Coronary artery (tissue), 2 donors: Measurements from ENCODE around the gene TXNDC12.
A peak's percentile ranks its signal among the peaks of the same experiment; 100 is the strongest.
"Not testable (repeated sequence)": the region's sequence is repeated elsewhere in the genome, so short reads cannot be mapped to it uniquely, and the experiment has no call there.

Experiments used
- DNase-seq: peaks from one replicate; pipeline ENCODE4 v3.0.0-alpha.2; 2017; ENCODE audit warnings: low spot score
- H3K27ac ChIP-seq, 2 donors: fragments of 200-600 bp; sonication (generic); one replicate each; pipeline ENCODE4 v1.5.1; 2016 to 2019
- H3K4me3 ChIP-seq: fragments of 200-600 bp; sonication (generic); 2 replicates; pipeline ENCODE4 v1.5.1; 2016; ENCODE audit warnings: mild to moderate bottlenecking, moderate library complexity
- TF ChIP-seq, protein P1 (sequence below): fragments of 200-600 bp; sonication (generic); IDR thresholded peaks from one replicate; pipeline ENCODE4 v1.5.1; 2019; ENCODE audit warnings: antibody characterized with exemption

The TXNDC12 gene

DNA sequence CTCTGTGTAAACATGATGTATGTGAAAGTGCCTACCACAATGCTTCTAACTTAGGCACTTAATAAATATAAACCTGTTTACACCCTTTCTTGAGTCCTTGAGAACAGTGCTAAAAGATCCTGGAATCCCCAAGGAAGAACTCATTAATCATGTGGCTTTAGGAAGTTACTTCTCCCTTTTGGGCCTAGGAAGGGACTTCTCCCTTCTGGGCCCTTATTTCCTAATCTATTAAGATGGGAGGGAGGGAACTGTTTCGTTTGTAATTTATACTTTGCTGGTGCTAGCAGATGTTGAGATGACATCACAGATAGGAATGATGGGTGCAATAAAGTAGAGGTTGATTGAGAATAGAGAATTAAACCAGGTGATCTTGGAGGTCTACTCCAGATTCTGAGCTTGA, 2.3 kb upstream of the TXNDC12 start:
- Histone ChIP-seq H3K27ac (peak overlapping the region; percentile 89 to 98), H3K4me3 (peak overlapping the region; percentile 100)
- DNase-seq, result no peak
- TF ChIP-seq, protein P1, sequence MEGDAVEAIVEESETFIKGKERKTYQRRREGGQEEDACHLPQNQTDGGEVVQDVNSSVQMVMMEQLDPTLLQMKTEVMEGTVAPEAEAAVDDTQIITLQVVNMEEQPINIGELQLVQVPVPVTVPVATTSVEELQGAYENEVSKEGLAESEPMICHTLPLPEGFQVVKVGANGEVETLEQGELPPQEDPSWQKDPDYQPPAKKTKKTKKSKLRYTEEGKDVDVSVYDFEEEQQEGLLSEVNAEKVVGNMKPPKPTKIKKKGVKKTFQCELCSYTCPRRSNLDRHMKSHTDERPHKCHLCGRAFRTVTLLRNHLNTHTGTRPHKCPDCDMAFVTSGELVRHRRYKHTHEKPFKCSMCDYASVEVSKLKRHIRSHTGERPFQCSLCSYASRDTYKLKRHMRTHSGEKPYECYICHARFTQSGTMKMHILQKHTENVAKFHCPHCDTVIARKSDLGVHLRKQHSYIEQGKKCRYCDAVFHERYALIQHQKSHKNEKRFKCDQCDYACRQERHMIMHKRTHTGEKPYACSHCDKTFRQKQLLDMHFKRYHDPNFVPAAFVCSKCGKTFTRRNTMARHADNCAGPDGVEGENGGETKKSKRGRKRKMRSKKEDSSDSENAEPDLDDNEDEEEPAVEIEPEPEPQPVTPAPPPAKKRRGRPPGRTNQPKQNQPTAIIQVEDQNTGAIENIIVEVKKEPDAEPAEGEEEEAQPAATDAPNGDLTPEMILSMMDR, result no peak

DNA sequence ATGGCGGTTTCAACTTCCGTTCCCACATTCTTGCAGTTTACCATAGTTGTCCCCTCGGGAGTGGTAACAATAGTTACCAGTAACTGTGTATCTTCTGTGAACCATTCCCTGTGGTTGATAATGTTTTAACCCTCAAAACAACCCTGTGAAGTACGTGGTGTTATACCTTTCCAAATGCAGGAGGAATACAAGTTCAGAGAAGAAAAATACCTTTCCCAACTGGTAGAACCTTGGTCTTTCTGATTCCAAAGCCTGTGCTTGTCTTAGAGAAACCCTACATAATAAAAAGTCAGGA, 1.9 kb upstream of the TXNDC12 start:
- DNase-seq, result no peak
- H3K27ac ChIP-seq, result peak overlapping the region; percentile 89 to 98
- TF ChIP-seq, protein P1, result no peak
- H3K4me3 ChIP-seq, result peak overlapping the region; percentile 100

DNA sequence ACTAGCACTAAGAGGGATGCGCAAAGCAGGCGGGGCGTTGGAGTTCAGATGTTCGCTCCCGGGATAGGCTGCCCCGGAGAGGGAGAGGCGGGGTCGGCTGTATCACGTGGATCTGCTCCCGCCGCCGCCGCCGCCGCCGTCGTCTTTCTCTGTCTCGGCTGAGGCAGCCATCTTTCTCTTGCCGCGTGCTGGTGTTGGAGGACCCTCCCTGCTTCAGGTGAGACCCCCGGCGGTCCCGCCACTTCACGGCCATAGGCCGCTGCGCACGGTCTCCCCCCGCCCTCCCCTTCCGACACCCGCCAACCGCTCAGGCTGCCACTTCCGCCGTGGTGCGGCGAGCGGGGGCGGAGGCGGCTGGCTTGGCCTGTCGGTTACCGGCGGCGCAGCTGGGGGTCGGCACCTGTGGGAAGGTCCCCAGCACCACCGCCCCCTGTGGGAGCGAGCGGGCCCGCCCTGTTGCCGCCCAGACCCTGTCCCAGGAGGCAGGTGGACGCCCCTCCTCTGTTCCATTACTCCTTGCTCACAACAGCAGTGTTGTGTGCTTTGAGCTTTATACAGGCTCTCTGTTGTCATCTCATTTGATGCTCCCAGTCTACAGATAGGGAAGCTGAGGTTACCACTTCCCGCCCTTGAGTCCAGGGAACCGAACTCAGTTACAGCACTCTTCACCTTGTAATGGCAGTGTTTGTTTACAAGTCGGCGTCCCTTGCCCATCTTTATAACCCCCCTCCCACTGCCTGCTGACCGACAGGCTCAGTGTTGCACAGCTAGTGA, 1.4 kb upstream of the TXNDC12 start, which contains the start of gene BTF3L4:
TSS of gene BTF3L4 (plus strand) at position 133 of the 774 bp plus-strand sequence. CDS start 3,553 bp downstream, outside the sequence.
- peak; percentile 95 for DNase-seq
- TF ChIP-seq, protein P1, result no peak
- Histone ChIP-seq H3K4me3 (peak within 1 kb of the TSS; percentile 100), H3K27ac (peak within 1 kb of the TSS; percentile 89 to 98)

DNA sequence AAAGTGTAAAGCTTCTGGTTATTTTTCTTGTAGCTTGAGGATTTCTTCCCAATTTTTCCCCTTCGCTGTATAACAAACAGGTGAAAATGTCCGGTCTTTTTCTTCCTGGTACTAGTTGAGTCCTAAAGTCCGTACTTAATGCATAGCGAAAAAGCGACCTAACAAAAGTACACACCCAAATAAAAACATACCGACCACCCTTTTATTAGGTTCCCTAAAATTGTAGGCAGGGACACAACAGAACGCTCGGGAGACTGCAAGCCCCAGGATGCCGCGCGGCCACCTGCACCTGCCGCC, 823 bp upstream of the TXNDC12 start:
- DNase-seq, result no peak
- TF ChIP-seq, protein P1, result no peak
- Histone ChIP-seq H3K27ac (peak overlapping the region; percentile 89 to 98), H3K4me3 (peak overlapping the region; percentile 100)

DNA sequence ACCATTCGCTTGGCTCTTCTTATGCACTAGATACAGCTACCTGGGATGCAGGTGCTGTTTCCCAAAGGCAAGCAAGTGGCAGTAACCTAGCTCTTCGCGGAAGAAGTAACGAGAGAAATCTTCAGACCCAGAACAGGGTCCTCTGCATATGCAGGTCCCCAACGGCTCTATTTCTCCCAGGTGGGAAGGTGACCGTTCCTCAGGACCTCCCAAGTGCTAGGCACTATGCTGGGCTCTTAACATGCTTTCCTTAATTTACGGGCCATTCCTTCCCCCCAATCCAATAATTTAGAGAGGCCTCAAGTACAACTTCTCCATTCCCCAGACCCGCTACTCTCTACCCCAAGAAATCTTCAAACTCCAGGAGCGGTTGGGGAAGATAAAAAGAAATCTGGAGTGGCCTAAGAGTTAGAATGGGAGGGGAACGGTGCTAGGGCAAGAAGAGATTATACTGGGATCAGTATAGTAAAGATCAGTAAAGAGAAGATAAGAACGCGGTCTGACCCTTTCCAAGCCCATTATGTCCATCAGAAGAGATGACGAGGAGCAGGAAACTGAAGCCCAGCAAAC, 410 bp downstream of the TXNDC12 start:
- no peak for DNase-seq
- TF ChIP-seq, protein P1, result no peak
- peak overlapping the region; percentile 89 to 98 for H3K27ac ChIP-seq
- peak overlapping the region; percentile 100 for H3K4me3 ChIP-seq

DNA sequence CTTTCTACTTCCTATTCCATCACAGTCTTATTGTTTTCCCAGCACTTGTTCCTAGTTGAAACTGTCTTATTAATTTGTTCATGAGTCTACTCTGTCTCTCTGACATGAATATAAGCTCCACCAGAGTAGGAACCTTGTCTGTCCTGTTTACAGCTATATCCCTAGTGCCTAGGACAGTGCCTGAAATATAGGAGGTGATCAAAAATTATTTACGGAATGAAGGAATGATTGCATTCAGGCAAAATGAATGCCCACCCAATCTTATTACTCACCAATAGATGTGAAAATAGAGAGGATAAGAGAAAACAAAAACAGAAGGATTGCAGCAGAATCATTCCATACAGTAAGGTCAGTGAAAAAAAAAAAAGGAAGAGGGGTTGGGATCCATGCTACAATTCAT, 1.1 kb downstream of the TXNDC12 start:
- H3K27ac ChIP-seq, result no peak overlapping the region
- TF ChIP-seq, protein P1, result no peak
- no peak for DNase-seq
- peak overlapping the region; percentile 100 for H3K4me3 ChIP-seq

DNA sequence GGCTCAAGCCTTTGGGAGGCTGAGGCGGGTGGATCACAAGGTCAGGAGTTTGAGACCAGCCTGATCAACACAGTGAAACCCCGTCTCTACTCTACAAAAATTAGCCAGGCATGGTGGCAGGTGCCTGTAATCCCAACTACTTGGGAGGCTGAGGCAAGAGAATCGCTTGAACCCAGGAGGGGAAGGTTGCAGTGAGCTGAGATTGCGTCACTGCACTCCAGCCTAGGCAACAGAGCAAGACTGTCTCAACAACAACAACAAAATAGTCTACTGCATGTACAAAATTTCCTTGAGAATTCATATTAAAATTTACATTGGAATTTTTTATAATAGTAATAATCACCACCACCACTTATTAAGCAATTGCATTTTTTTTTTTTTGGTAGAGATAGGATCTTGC, 5.7 kb downstream of the TXNDC12 start:
- H3K4me3 ChIP-seq, H3K27ac ChIP-seq, DNase-seq: not testable (repeated sequence)

DNA sequence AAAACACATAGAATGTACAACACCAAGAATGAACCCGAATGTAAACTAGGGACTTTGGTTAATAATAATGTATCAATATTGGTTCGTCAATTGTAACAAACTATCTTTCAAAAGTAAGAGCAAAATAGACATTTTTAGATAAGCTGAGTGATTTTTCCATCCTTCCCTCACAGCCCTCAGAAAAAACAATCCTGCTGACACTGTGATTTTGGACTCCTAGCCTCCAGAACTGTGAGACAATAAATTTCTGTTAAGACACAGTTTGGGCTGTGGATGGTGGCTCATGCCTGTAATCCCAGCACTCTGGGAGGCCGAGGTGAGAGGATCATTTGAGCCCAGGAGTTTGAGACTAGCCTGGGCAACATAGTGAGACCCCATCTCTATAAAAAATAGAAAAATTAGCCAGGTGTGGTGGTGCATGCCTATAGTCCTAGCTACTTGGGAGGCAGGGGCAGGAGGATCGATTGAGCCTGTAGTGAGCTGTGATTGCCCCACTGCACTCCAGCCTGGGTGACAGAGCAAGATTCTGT, 9.3 kb downstream of the TXNDC12 start:
- H3K4me3 ChIP-seq, H3K27ac ChIP-seq, DNase-seq: not testable (repeated sequence)
